ENCODE data around the gene MYZAP. TPM values are rescaled to one million over a fixed set of nuclear protein-coding genes. Genes with fewer than 3 reads are reported as not detected.
A peak's percentile ranks its signal among the peaks of the same experiment; 100 is the strongest.

MYZAP gene
- total RNA-seq, 4 donors from 2014 or later, result 0.98 to 9.3 (median 2.7) TPM

DNA sequence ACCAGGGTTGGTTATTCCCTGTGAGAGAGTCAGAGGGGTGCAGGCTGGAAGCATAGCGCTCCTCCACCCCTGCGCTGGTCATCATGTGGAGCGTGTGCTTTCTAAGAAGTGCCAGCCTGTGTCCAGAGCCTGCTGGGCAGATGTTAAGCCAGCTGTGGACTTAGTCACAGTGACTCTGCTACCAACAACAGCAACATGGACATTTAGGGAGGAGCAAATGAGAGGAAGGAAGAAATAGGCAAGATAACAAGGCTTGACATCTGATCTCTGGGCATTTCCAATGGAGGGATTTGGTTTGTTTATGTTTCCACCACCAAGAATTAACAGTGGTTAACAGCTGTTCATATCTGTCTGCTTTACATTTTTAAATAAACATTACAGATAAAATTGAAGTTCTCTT, 36.4 kb upstream of the MYZAP start:
- Histone ChIP-seq H3K4me3 (no peak overlapping the region), H3K36me3 (no peaks in the 10 kb centered on the region), H3K9me3 (no peaks in the 10 kb centered on the region), H3K27me3 (no peaks in the 10 kb centered on the region), H3K4me1 (peaks cover 0 to 26% (median 4%) of the 10 kb centered on the region in 4 donors), H3K27ac (no peak overlapping the region)
- no peak for TF ChIP-seq CTCF (IDR thresholded peaks at IDR 0.05)
- no peak for TF ChIP-seq POLR2A (IDR thresholded peaks at IDR 0.05)
- no peak for TF ChIP-seq EP300 (IDR thresholded peaks at IDR 0.05)
- DNase-seq (ENCODE audit: low spot score in 2 of 2), result no peak
- WGBS, 2 donors, result 89 to 90% methylated on average over 3 of the region's 3 CpGs

GRCh38 chr15:57556040-57556439, 35.7 kb upstream of the MYZAP start:
- H3K27ac ChIP-seq, result no peak overlapping the region
- H3K9me3 ChIP-seq, result no peaks in the 10 kb centered on the region
- H3K36me3 ChIP-seq, result no peaks in the 10 kb centered on the region
- H3K27me3 ChIP-seq, result no peaks in the 10 kb centered on the region
- no peak overlapping the region for H3K4me3 ChIP-seq
- DNase-seq (ENCODE audit: low spot score in 2 of 2), result no peak
- TF ChIP-seq EP300 (IDR thresholded peaks at IDR 0.05), result no peak
- WGBS, 2 donors, result 81 to 90% methylated on average over 8 to 9 of the region's 9 CpGs
- H3K4me1 ChIP-seq, result peaks cover 0 to 22% (median 2%) of the 10 kb centered on the region in 4 donors

DNA sequence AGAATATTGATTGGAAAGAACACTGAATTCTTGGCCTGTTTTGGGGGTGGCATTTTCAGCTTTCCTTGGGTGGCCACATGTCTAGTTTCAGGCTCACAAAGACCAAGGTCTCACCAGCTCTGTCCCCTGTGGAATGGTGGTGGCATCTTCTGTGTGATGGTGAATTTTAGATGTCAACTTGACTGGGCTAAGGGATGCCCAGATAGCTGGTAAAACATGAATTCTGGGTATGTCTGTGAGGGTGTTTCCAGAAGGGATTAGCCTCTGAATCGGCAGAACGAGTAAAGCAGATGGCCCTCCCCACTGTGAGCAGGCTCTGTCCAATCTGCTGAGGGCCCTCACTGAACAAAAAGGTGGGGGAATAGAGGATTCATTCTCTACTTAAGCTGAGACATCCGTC, 34.4 kb upstream of the MYZAP start:
- TF ChIP-seq POLR2A (IDR thresholded peaks at IDR 0.05) (no peak), EP300 (IDR thresholded peaks at IDR 0.05) (no peak), CTCF (IDR thresholded peaks at IDR 0.05) (no peak)
- no peak overlapping the region for H3K4me3 ChIP-seq

GRCh38 chr15:57557810-57558209, 33.9 kb upstream of the MYZAP start:
- Histone ChIP-seq H3K9me3 (no peaks in the 10 kb centered on the region), H3K36me3 (no peaks in the 10 kb centered on the region), H3K4me1 (peaks cover 0 to 11% (median 0%) of the 10 kb centered on the region in 4 donors), H3K27ac (no peak overlapping the region), H3K4me3 (no peak overlapping the region), H3K27me3 (no peaks in the 10 kb centered on the region)
- 75 to 81% methylated on average over 6 of the region's 6 CpGs for WGBS, 2 donors
- DNase-seq (ENCODE audit: low spot score in 2 of 2), result no peak
- TF ChIP-seq CTCF (IDR thresholded peaks at IDR 0.05), result no peak
- no peak for TF ChIP-seq POLR2A (IDR thresholded peaks at IDR 0.05)
- TF ChIP-seq EP300 (IDR thresholded peaks at IDR 0.05), result no peak

More for the DNA sequence above, 34.4 kb upstream of the MYZAP start:
- Histone ChIP-seq H3K4me1 (peaks cover 0 to 14% (median 0%) of the 10 kb centered on the region in 4 donors), H3K36me3 (no peaks in the 10 kb centered on the region), H3K27ac (no peak overlapping the region), H3K9me3 (no peaks in the 10 kb centered on the region), H3K27me3 (no peaks in the 10 kb centered on the region)
- DNase-seq (ENCODE audit: low spot score in 2 of 2), result no peak
- 65 to 77% methylated on average over 3 of the region's 3 CpGs for WGBS, 2 donors

DNA sequence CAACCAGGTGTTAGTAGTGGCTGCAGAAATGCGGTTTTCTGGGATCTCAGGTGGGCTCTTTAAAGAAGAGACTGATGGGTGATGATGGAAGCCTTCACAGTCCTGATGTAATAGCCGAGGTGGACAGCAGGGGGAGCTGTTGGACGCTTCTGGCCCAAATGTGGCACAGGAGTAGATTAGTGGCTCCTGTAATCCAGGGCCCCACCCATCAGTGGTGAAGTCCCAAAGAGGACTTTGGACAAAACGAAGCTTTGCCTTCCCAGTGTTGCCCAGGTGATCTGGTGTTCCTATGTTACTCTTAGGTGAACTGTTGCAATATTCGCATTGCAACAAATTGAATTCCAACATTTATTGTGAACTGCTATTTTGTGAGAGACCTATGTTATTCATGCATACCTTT, 31.8 kb upstream of the MYZAP start:
- Histone ChIP-seq H3K4me3 (no peak overlapping the region), H3K27ac (no peak overlapping the region), H3K27me3 (no peaks in the 10 kb centered on the region), H3K36me3 (no peaks in the 10 kb centered on the region), H3K9me3 (no peaks in the 10 kb centered on the region), H3K4me1 (peaks cover 0 to 11% (median 0%) of the 10 kb centered on the region in 4 donors)
- 26 to 28% methylated on average over 4 to 5 of the region's 5 CpGs for WGBS, 2 donors
- no peak for TF ChIP-seq POLR2A (IDR thresholded peaks at IDR 0.05)
- no peak for TF ChIP-seq EP300 (IDR thresholded peaks at IDR 0.05)
- peak; percentile 67 to 82 (median 74) for TF ChIP-seq CTCF (IDR thresholded peaks at IDR 0.05)
- DNase-seq (ENCODE audit: low spot score in 2 of 2), result peak; percentile 53 to 66
